ENCODE results near the gene TIMP3.

- TF ChIP-seq SUZ12 (IDR thresholded peaks at IDR 0.05; ENCODE audit: extremely low read depth, insufficient read depth, insufficient read length) = no peak
- TF ChIP-seq YY1 (IDR thresholded peaks at IDR 0.05; ENCODE audit: insufficient read depth, insufficient read length) = no peak
These were observed 12.4 kb upstream of the TIMP3 start for GRCh38 chr22:32788904-32789624.
